Inflammatory macrophage (primary cell): ENCODE data around the gene PLA2G4E.
A peak's percentile ranks its signal among the peaks of the same experiment; 100 is the strongest.

Experiments used
- DNase-seq, 2 donors: peaks; one replicate each; pipeline ENCODE4 v3.0.0-alpha.2; 2020 to 2022

Gene PLA2G4E

DNA sequence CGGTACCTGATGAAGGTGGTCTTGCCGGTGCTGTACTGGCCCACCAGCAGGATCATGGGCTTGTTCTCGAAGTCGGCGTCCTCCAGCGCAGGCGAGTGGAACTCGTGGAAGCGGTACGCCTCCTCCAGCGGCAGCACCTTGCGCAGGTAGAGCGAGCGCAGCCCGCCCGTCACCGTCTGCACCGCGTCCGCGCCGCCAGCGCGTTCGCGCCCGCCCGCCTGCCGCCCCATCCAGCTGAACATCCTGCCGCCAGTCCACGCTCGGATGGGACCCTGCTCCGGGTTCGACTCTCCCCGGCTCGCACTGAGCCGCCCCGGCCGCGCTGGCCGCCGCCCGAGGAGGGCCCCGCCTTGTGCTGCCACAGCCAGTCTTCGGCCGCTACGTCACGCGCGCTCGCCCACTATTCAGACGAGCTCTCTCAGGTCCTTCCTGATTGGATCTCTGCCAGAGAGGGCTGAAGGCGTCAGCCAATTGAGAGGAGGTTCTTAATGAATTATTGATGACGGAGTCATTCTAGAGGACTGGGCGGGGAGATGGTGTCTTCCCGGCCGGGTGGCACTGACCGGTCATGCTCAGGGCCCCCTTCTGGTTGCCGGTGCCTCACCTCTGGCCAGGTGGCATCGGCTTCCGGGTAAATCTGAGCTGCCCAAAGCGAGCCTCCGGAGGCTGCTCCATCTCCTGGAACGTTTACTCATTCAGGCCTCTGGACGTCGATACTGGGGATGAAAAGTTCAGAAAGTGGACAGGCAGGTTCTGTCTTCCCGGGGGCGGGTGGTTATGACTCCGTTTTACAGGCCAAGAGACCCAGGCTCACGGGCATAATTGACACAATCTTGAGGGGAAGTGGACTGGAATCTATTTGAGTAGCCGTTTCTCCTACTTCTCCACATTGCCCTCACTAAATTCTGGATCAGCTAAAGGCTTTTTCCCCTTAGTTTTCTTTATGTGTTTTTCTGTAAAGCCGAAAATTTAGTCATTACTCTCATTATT, 48.3 kb downstream of the PLA2G4E start, which contains the start of gene EHD4:
Gene EHD4, minus strand, starts transcription at position 305 of the 990 bp plus-strand sequence. Its CDS starts 63 bp downstream, at position 242.
- peak; percentile 100 for DNase-seq

DNA sequence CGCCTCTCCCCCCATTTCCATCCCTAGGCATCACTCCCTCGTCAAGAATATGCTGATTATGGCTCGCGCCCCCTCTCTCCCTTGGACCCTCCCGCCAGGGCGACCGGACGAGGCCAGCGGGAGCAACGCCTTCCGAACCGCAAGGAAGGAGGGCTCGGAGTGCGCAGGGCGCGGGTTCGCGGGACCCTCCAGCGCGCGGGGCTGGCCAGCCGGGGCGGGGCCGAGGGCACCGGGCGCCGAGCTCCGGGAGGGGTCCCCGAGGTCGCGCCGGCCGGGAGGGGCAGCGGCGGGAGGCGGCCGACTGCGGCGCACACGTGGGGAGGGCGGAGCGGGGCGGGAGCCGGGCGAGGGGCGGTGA, 49.0 kb downstream of the PLA2G4E start:
- DNase-seq, result no peak

DNA sequence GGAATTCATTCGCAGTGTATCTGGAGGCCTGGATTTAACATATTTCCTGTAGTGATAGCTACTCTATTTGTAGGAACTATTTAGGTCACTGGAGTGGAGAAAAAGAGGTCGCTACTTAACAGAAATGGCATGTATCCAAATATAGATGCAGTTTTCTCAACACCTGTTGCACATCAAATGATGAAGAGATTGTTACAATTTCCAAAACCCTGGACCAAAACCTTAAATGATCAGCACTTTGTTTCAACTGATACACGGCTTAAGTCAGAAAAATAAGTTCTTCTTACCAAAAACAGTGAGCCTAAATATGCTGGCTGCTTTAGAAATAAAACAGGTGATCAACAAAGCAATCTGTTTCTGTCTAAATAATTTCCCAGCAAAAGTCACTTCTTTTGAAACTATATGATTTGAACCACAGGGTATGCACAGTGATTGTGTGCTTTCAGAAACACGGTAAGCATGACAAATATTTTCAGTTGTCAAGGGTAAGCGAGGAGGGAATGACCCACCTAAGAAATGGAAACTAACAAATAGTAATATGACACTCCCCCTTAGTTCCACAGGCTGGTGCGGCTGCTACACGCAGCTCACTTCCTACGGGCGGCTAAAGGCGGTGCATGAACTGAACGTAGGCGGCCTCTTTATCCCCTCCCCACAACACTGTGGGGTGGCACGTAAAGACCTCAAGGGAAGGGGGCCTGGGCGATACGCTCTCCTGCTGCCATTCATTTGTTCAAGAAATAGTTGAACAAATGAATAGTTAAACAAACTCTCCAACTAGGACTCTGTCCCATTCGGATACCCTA, 49.5 kb downstream of the PLA2G4E start:
- peak; percentile 63 to 73 for DNase-seq

- DNase-seq, result no peak
Observed at GRCh38 chr15:41970456-41970855, 50.4 kb downstream of the PLA2G4E start.

GRCh38 chr15:41969851-41970431, 50.9 kb downstream of the PLA2G4E start:
- no peak for DNase-seq

DNA sequence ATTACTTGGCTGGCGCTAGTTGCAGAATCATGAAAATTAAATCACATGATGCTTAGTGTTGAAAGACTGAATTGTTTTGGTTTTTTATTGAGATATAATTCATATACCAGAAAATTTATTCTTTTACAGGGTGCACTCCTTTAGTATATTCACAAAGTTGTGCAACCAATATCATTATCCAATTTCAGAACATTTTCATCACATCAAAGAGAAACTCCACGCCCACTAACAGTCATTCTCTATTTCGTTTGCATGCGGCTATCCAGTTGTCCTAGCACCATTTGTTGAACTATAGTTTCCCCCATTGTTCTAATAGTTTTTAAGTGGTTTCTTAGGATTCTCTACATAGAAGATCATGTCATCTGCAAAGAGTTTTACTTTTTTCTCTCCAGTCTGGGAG, 52.1 kb downstream of the PLA2G4E start:
- peak; percentile 60 to 71 for DNase-seq

DNA sequence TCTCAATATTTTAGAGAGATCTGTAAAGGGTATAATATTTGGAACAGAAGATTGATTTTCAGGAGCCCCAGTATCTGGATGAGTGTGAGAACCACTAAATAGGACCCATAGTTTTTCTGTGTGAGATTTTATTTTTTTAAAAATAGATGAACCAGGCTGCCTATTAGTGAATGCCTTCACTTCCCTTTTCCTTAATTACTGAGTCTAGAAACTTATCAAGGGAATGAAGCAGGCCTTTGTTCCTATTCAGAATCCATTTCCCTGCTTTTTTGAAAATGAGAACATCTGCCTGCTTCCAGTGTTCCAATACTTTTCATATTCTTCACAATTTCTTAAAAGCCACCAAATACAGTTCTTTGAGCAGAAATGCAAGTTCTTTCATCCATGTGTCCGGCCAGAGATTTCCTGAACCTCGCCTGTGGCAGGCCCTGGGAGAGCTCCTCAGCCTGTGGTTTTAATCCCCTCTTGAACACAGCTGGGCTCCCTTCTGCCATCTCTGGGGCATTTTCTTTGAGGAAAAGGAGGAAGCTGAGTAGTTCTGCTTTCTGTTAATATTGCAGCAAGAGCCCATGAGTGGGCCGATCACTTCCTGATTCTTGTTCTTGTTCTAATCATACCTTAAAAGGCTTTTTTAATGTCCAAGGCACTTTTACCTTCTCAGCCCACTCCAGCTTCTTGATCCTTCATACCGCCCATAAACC, 53.2 kb downstream of the PLA2G4E start:
- peak; percentile 94 to 95 for DNase-seq

GRCh38 chr15:41966920-41967465, 53.8 kb downstream of the PLA2G4E start:
- no peak for DNase-seq

GRCh38 chr15:41966414-41966812, 54.4 kb downstream of the PLA2G4E start:
- no peak for DNase-seq

- no peak for DNase-seq
Observed at GRCh38 chr15:41965441-41966413, 55.1 kb downstream of the PLA2G4E start.

GRCh38 chr15:41961595-41962202, 59.1 kb downstream of the PLA2G4E start:
- DNase-seq, result no peak

DNA sequence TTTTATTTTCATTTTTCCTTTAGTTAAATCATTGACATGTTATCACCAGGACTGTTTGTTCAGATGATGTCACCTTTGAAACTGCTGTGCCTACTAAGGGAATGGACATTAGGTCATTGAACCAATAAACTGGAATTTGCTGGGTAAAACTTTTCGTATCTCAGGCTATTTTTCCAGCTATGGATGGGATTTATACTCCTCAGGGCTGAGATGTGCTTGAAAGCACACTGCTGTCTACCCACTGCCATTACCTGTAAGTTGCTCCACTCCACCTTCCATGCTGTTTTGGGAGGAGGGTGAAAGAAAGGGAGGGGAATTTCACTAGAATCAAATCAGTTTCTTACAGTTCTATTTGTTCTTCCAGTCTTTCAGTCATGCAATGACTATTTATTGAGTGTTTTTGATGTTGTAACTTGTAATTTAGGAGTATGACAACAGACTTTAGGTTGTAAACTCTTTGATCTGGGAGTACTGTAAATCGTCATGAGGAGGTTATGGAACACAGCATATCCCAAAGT, 59.8 kb downstream of the PLA2G4E start:
- no peak for DNase-seq

DNA sequence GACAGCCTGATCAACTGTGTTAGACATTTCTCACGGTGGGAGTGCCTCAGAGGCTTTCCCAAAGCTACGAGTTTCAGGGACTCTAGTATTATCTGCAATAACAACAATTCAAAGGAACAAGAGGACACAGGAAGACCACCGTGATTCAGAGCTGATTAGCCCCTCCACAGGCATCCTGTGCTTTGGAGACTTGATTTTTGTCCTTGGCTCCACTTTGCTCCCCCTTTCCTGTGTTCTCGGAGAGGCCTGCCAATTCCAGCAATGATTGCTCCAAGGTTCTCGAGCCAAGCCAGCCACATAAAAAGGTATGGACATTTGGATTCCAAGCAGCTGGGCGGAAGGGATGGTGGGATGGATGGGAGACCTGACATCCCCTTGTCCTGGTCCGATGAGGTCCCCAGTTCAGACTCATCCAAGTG, 62.8 kb downstream of the PLA2G4E start:
- DNase-seq, result no peak

DNA sequence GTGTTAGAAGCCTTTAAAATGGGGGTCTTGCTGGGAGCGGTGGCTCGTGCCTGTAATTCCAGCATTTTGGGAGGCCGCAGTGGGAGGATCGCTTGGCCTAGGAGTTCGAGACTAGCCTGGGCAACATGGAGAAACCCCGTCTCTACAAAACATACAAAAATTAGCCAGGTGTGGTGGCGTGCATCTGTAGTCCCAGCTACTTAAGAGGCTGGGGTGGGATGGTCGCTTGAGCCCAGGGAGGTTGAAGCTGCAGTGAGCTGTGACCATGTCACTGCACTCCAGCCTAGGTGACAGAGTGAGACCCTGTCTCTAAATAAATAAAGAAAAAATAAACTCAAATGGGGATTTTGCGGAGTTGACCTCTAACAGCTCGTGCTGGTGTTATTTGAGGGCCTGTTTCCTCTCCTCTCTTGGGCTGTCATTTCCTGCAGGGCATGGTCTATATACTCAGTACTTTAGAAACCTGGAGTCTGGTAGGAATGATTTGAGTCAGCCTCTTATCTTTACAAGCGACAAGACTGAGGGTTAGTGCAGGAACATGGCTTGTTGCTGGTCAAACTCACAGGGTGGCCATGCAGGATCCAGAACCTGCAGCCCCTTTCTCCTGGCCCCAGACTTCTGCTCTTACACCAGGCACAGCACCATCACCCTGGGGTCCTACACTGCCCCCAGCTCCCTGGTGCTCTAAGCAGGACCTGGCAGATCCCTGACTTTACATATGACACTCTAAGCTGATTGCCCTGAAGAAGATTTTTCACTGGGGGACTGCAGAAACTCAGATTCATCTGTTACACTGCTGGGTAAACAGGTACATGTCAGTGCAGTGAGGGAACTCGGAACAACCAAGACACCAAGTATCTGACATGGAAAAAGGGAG, 63.6 kb downstream of the PLA2G4E start:
- no peak for DNase-seq

- no peak for DNase-seq
Observed at GRCh38 chr15:41955807-41956525, 64.9 kb downstream of the PLA2G4E start.

DNA sequence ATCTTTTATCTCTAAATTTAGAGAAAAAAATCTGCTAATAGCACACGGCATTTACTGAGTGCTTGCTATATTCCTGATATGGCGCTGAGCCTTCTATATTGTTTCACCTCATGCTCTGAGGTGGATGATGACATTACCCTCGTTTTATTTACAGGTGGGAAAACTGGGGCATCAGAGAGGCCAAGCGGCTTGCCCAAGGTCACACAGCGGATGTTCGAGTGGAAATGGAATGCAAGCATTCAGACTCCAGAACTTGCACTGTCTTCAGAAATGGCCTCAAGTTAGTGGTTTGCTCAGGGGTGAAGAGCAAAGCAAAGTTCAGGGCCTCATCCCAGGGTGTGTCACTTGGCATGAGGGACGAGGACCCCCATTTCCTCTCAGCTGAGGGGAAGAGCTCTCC, 65.7 kb downstream of the PLA2G4E start:
- no peak for DNase-seq

- DNase-seq, result no peak
Observed at GRCh38 chr15:41954036-41954435, 66.8 kb downstream of the PLA2G4E start.

GRCh38 chr15:41952013-41952563, 68.8 kb downstream of the PLA2G4E start:
- no peak for DNase-seq
